A673 (cell line): Measurements from ENCODE around the gene C5. TPM values are rescaled to one million over a fixed set of nuclear protein-coding genes. Genes with fewer than 3 reads are reported as not detected.

ENCODE experiments used
- BruUV-seq: library from RNA; stranded (reverse); fragments of 400-500 nt; replicated peaks from 2 replicates; lab custom pipeline; 2021; lab: Mats Ljungman, UMichigan
- CTCF ChIA-PET: fragments of 300-600 bp; sonication (Branson Sonifier 250); formaldehyde crosslinking; loops from one replicate; lab custom pipeline; 2022; ENCODE audit warnings: antibody characterized with exemption; lab: Charles Lee
- POLR2A ChIA-PET: fragments of 300-600 bp; sonication (Branson Sonifier 250); formaldehyde crosslinking; loops from one replicate; lab custom pipeline; 2022; ENCODE audit warnings: antibody characterized with exemption; ENCODE audit not compliant: low non-redundant PET; lab: Charles Lee
- DNase-seq: peaks from one replicate; pipeline ENCODE4 v3.0.0-alpha.2; 2015; ENCODE audit warnings: low spot score
- H3K27ac ChIP-seq: fragments of 200-600 bp; sonication (generic); 2 replicates; pipeline ENCODE4 v1.5.1; 2016; ENCODE audit warnings: mixed run types, low read depth, mild to moderate bottlenecking, mixed read lengths, antibody characterized with exemption, low read length; ENCODE audit not compliant: poor library complexity, severe bottlenecking
- H3K27me3 ChIP-seq: fragments of 200-600 bp; sonication (generic); replicated peaks from 2 replicates; pipeline ENCODE4 v1.6.1; 2017; ENCODE audit warnings: mixed run types, low read depth, mild to moderate bottlenecking, mixed read lengths, antibody characterized with exemption, low read length; ENCODE audit not compliant: insufficient read depth, poor library complexity
- H3K36me3 ChIP-seq: fragments of 200-600 bp; sonication (generic); 2 replicates; pipeline ENCODE4 v1.6.1; 2016; ENCODE audit warnings: mixed run types, mild to moderate bottlenecking, mixed read lengths, antibody characterized with exemption, low read length; ENCODE audit not compliant: insufficient read depth, poor library complexity, severe bottlenecking
- H3K4me1 ChIP-seq: fragments of 200-600 bp; sonication (generic); 2 replicates; pipeline ENCODE4 v1.6.1; 2017; ENCODE audit warnings: mixed run types, mild to moderate bottlenecking, mixed read lengths, antibody characterized with exemption, low read length; ENCODE audit not compliant: insufficient read depth, poor library complexity, severe bottlenecking
- H3K4me3 ChIP-seq: fragments of 200-600 bp; sonication (generic); 2 replicates; pipeline ENCODE4 v1.5.1; 2016; ENCODE audit warnings: low read depth, mixed run types, mild to moderate bottlenecking, mixed read lengths, low read length; ENCODE audit not compliant: poor library complexity, severe bottlenecking
- H3K9me3 ChIP-seq: fragments of 200-600 bp; sonication (generic); 2 replicates; pipeline ENCODE4 v1.6.1; 2016; ENCODE audit warnings: mixed run types, low read depth, mild to moderate bottlenecking, mixed read lengths, antibody characterized with exemption, low read length; ENCODE audit not compliant: poor library complexity, severe bottlenecking
- CTCF ChIP-seq: fragments of 300-800, 200-600 bp; sonication (generic); conservative IDR thresholded peaks from 2 replicates; pipeline ENCODE4 v1.5.1; 2017; ENCODE audit warnings: low read depth, mild to moderate bottlenecking, antibody characterized with exemption, low read length, moderate library complexity, mixed read lengths
- EZH2 ChIP-seq: fragments of 200-600 bp; sonication (generic); IDR thresholded peaks from 2 replicates; pipeline ENCODE4 v1.6.1; 2017; ENCODE audit warnings: borderline replicate concordance, low read depth, mild to moderate bottlenecking, mixed read lengths, antibody characterized with exemption, low read length; ENCODE audit not compliant: poor library complexity, severe bottlenecking
- intact Hi-C: fragments of 100-400 bp; cut with micrococcal nuclease; formaldehyde crosslinking; loops from one replicate; pipeline ENCODE4 v1.10.0; 2022; ENCODE audit not compliant: unreplicated experiment
- total RNA-seq: library from RNA; stranded (reverse); gene quantifications from 2 replicates; pipeline ENCODE4 v1.2.3, GENCODE V29; 2021

The C5 gene
- total RNA-seq, 1 experiment from 2014 or later: 4.4 TPM

GRCh38 chr9:120970244-120970643 lies 79.8 kb downstream of the C5 start:
- Histone ChIP-seq H3K36me3 (no peaks in the 10 kb centered on the region), H3K4me1 (no peaks in the 10 kb centered on the region), H3K27ac (no peak overlapping the region), H3K9me3 (no peaks in the 10 kb centered on the region), H3K4me3 (no peak overlapping the region), H3K27me3 (no peaks in the 10 kb centered on the region)
- TF ChIP-seq CTCF (no peak), EZH2 (no peak)
- no TSS peak for BruUV-seq
- POLR2A ChIA-PET: no interaction called here
- CTCF ChIA-PET: no interaction called here
- no peak for DNase-seq
- intact Hi-C loops: no loop called here

DNA sequence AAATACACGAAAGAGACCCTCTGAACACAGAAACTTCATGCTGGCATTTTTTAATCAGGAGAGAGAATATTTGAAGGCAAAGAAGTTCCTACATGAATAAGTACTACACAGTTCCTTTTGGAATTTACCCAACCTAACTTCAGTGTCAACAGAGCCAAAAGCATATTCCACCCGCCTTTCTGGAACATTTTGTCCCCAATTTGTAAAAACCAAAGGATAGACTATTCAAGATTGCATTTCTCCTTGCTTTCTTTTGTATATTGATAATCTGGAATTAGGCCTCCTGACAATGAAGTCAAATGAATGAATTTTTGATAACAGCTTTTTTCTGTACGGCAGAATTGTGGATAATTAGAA lies 84.1 kb downstream of the C5 start:
- H3K36me3 ChIP-seq: no peaks in the 10 kb centered on the region
- H3K4me1 ChIP-seq: no peaks in the 10 kb centered on the region
- H3K4me3 ChIP-seq: no peak overlapping the region
- BruUV-seq: no TSS peak
- DNase-seq: no peak
- POLR2A ChIA-PET: no interaction called here
- no peaks in the 10 kb centered on the region for H3K27me3 ChIP-seq
- no peak for TF ChIP-seq EZH2
- no peak for TF ChIP-seq CTCF
- CTCF ChIA-PET: no interaction called here
- no peak overlapping the region for H3K27ac ChIP-seq
- intact Hi-C loops: no loop called here
- H3K9me3 ChIP-seq: no peaks in the 10 kb centered on the region

GRCh38 chr9:120965344-120966012 lies 84.6 kb downstream of the C5 start:
- no peaks in the 10 kb centered on the region for H3K4me1 ChIP-seq
- no peak overlapping the region for H3K27ac ChIP-seq
- intact Hi-C loops: no loop called here
- no peak overlapping the region for H3K4me3 ChIP-seq
- TF ChIP-seq CTCF: no peak
- no peak for TF ChIP-seq EZH2
- no TSS peak for BruUV-seq
- H3K36me3 ChIP-seq: no peaks in the 10 kb centered on the region
- CTCF ChIA-PET: no interaction called here
- POLR2A ChIA-PET: no interaction called here
- no peaks in the 10 kb centered on the region for H3K27me3 ChIP-seq
- no peaks in the 10 kb centered on the region for H3K9me3 ChIP-seq
- DNase-seq: no peak
